ENCODE results near the gene MYO15B.
"Not testable (repeated sequence)": the region's sequence is repeated elsewhere in the genome, so short reads cannot be mapped to it uniquely, and the experiment has no call there.

The MYO15B gene

GRCh38 chr17:75583197-75583596 lies 4.4 kb upstream of the MYO15B start:
- DNase-seq: not testable (repeated sequence)

- DNase-seq: no peak
Measured at GRCh38 chr17:75584849-75585175, 2.8 kb upstream of the MYO15B start.

GRCh38 chr17:75588596-75589011 lies 1.0 kb downstream of the MYO15B start:
- DNase-seq: no peak

- peak; percentile 67 for DNase-seq
Measured at GRCh38 chr17:75589012-75589918, 1.7 kb downstream of the MYO15B start.

- no peak for DNase-seq
Measured at GRCh38 chr17:75589919-75590303, 2.3 kb downstream of the MYO15B start.

GRCh38 chr17:75590314-75590761 lies 2.7 kb downstream of the MYO15B start:
- DNase-seq: no peak

GRCh38 chr17:75590849-75591721 lies 3.5 kb downstream of the MYO15B start:
- no peak for DNase-seq

- no peak for DNase-seq
Measured at GRCh38 chr17:75591722-75592302, 4.2 kb downstream of the MYO15B start.

GRCh38 chr17:75592348-75593020 lies 4.9 kb downstream of the MYO15B start:
- no peak for DNase-seq

- not testable (repeated sequence) for DNase-seq
Measured at GRCh38 chr17:75593430-75593829, 5.8 kb downstream of the MYO15B start.

- DNase-seq: no peak
Measured at GRCh38 chr17:75594499-75595283, 7.1 kb downstream of the MYO15B start.

GRCh38 chr17:75595284-75595919 lies 7.8 kb downstream of the MYO15B start:
- no peak for DNase-seq

GRCh38 chr17:75595920-75596313 lies 8.3 kb downstream of the MYO15B start:
- DNase-seq: no peak

GRCh38 chr17:75596320-75597087 lies 8.9 kb downstream of the MYO15B start:
- no peak for DNase-seq

GRCh38 chr17:75601057-75601987 lies 13.7 kb downstream of the MYO15B start:
- no peak for DNase-seq

- DNase-seq: no peak
Measured at GRCh38 chr17:75602644-75603043, 15.0 kb downstream of the MYO15B start.

- no peak for DNase-seq
Measured at GRCh38 chr17:75603123-75603522, 15.5 kb downstream of the MYO15B start.

GRCh38 chr17:75604034-75604695 lies 16.6 kb downstream of the MYO15B start:
- no peak for DNase-seq

GRCh38 chr17:75605790-75606189 lies 18.2 kb downstream of the MYO15B start:
- no peak for DNase-seq
